Measurements from ENCODE around the gene GSTM3. TPM values are rescaled to one million over a fixed set of nuclear protein-coding genes. Genes with fewer than 3 reads are reported as not detected.

Gene GSTM3
- total RNA-seq, 1 experiment from 2014 or later = 110 TPM

DNA sequence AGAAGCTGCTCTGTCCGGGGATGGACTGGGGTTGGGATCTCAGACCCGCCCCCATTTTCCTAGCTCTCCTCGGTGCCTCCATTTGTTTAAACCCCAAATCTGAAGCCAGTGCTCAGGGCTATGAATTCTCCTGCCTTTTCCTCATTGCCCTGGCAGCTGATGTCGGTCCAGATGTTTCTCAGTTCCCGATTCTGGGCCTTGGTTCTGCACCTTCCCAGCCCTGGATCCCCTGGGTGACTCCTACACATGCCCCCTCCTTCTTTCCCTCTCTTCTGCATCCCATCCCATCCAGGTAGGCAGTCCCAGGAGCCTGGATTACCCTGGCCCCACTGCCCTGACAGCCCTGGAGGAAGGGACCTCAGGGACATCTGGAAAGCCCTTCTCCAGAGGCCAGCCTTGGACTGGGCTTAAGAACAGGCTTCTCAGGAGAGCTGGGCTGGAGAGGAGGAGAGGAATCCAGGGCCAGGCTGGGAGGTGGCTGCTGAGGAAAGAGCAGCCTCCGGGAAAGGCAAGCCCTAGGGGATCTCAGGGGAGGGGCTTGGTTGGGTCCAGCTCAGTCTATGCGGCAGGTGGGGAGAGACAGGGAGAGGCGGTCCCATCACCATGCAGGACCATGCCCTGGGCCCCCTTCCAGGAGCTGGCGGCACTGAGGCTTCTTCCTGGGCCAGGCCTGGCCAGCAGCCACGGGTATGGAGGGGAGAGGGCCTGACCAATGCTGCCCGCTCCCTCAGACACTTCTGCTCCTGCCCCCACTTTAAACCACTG, 29.7 kb upstream of the GSTM3 start:
- no peak for DNase-seq
- Histone ChIP-seq H3F3A (ENCODE audit: insufficient read depth, low read depth) (peaks cover 2% of the 10 kb centered on the region; the same call in 1 of the 2 replicates), H3K9me2 (ENCODE audit: insufficient read depth) (no peaks in the 10 kb centered on the region), H3K79me2 (ENCODE audit: low read depth) (no peaks in the 10 kb centered on the region), H3K4me3 (no peak overlapping the region), H3K9me3 (ENCODE audit: insufficient read depth, low read depth) (no peaks in the 10 kb centered on the region), H4K20me1 (ENCODE audit: insufficient read depth) (no peaks in the 10 kb centered on the region), H3K36me3 (ENCODE audit: low read depth) (no peaks in the 10 kb centered on the region), H3K27me3 (ENCODE audit: insufficient read depth, low read depth) (no peaks in the 10 kb centered on the region), H3K4me2 (no peak overlapping the region), H3K4me1 (replicated peaks; ENCODE audit: insufficient read depth) (peaks cover 18% of the 10 kb centered on the region), H3K27ac (no peak overlapping the region), H2AFZ (no peak overlapping the region)
- ChIA-PET POLR2A (ENCODE audit: unreplicated experiment) (interaction anchor here (0.6 kb wide), 2 partner anchors 109 to 178 kb away, joined by 3 to 4 read pairs; no protein-coding TSS in a partner anchor), CTCF (interaction anchor here (0.7 to 7.2 kb wide), 2 partner anchors 130 to 224 kb away, joined by 3 to 48 read pairs; no protein-coding TSS in a partner anchor)
- intact Hi-C loops (cut with micrococcal nuclease; ENCODE audit: unreplicated experiment) = loop anchor here (10.0 kb wide), 1 partner anchor 334 kb away; no protein-coding TSS in a partner anchor
- TF ChIP-seq CTCF (conservative IDR thresholded peaks at IDR 0.05) (no peak), EZH2 (IDR thresholded peaks at IDR 0.05; ENCODE audit: low read depth) (no peak)
- no TSS peak for BruUV-seq (replicated peaks)

DNA sequence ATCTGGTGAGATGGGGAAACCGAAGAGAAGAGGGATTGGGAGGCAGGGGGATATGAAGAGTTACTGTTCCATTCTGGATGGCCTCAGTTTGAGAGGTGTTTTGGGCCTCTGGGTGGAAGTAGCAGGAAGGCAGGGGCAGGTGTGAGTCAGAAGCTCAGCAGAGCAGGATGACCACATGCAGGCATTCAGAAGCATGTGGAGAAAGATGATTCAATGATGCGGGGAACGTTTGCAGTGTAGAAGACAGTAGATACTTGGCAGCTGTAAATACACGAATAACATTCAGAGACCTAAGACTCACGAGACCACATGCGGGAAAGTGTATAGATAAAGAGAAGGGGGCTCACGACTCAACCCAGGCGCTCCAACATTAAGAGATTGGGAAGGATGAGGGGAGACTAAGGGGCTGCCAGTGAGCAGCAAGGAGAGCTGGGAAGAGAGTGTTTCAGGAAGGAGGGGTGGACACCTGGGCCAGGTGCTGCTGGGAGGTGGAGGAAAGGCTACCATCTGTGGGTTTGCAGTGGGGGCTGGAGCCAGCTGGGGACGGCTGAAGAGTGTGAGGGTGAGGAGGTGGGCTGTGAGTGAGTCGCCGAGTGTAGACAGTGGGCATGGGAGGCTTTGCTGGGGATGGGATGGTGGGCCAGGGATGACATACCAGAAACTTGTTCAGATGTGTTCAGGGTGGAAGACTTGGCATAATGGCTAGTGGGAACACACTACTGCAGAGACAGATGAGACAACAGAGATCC, 28.7 kb upstream of the GSTM3 start:
- POLR2A ChIA-PET (ENCODE audit: unreplicated experiment) = interaction anchor here (0.6 kb wide), 1 partner anchor 110 kb away, joined by 3 read pairs; no protein-coding TSS in a partner anchor
- no peaks in the 10 kb centered on the region for H4K20me1 ChIP-seq (ENCODE audit: insufficient read depth)
- H3K4me1 ChIP-seq (replicated peaks; ENCODE audit: insufficient read depth) = peaks cover 13% of the 10 kb centered on the region
- no peak overlapping the region for H3K4me3 ChIP-seq
- H3K9me3 ChIP-seq (ENCODE audit: insufficient read depth, low read depth) = no peaks in the 10 kb centered on the region
- BruUV-seq (replicated peaks) = no TSS peak
- DNase-seq = no peak
- no peaks in the 10 kb centered on the region for H3K27me3 ChIP-seq (ENCODE audit: insufficient read depth, low read depth)
- H3K9me2 ChIP-seq (ENCODE audit: insufficient read depth) = no peaks in the 10 kb centered on the region
- H3K36me3 ChIP-seq (ENCODE audit: low read depth) = no peaks in the 10 kb centered on the region
- CTCF ChIA-PET = interaction anchor here (0.6 kb wide), 1 partner anchor 99 kb away, joined by 3 read pairs; no protein-coding TSS in a partner anchor
- intact Hi-C loops (cut with micrococcal nuclease; ENCODE audit: unreplicated experiment) = loop anchor here (10.0 kb wide), 1 partner anchor 335 kb away; no protein-coding TSS in a partner anchor
- H2AFZ ChIP-seq = no peak overlapping the region; the same call in 1 of the 2 replicates
- H3K4me2 ChIP-seq = no peak overlapping the region
- no peaks in the 10 kb centered on the region for H3K79me2 ChIP-seq (ENCODE audit: low read depth)
- H3K27ac ChIP-seq = no peak overlapping the region
- TF ChIP-seq CTCF (conservative IDR thresholded peaks at IDR 0.05) (no peak), EZH2 (IDR thresholded peaks at IDR 0.05; ENCODE audit: low read depth) (no peak)
- no peaks in the 10 kb centered on the region for H3F3A ChIP-seq (ENCODE audit: insufficient read depth, low read depth)

GRCh38 chr1:109768820-109769219, 28.0 kb upstream of the GSTM3 start:
- H2AFZ ChIP-seq = no peak overlapping the region; the same call in 1 of the 2 replicates
- no peak overlapping the region for H3K27ac ChIP-seq
- DNase-seq = no peak
- peaks cover 11% of the 10 kb centered on the region for H3K4me1 ChIP-seq (replicated peaks; ENCODE audit: insufficient read depth)
- ChIA-PET CTCF (no interaction called here), POLR2A (ENCODE audit: unreplicated experiment) (no interaction called here)
- H3K4me2 ChIP-seq = no peak overlapping the region
- no peaks in the 10 kb centered on the region for H3K27me3 ChIP-seq (ENCODE audit: insufficient read depth, low read depth)
- no peaks in the 10 kb centered on the region for H3K79me2 ChIP-seq (ENCODE audit: low read depth)
- no TSS peak for BruUV-seq (replicated peaks)
- H3K36me3 ChIP-seq (ENCODE audit: low read depth) = no peaks in the 10 kb centered on the region
- no peaks in the 10 kb centered on the region for H4K20me1 ChIP-seq (ENCODE audit: insufficient read depth)
- intact Hi-C loops (cut with micrococcal nuclease; ENCODE audit: unreplicated experiment) = no loop called here
- no peak overlapping the region for H3K4me3 ChIP-seq
- no peaks in the 10 kb centered on the region for H3K9me2 ChIP-seq (ENCODE audit: insufficient read depth)
- no peak for TF ChIP-seq EZH2 (IDR thresholded peaks at IDR 0.05; ENCODE audit: low read depth)
- TF ChIP-seq CTCF (conservative IDR thresholded peaks at IDR 0.05) = no peak
- H3F3A ChIP-seq (ENCODE audit: insufficient read depth, low read depth) = no peaks in the 10 kb centered on the region
- no peaks in the 10 kb centered on the region for H3K9me3 ChIP-seq (ENCODE audit: insufficient read depth, low read depth)

Measured in PC-9 (cell line).